GOT3 (cell line): ENCODE data around the gene MAGI2.

Experiments
- DNase-seq: peaks from one replicate; lab custom pipeline; 2025; ENCODE audit warnings: mixed read lengths; lab: John Stamatoyannopoulos, UW

MAGI2 gene

DNA sequence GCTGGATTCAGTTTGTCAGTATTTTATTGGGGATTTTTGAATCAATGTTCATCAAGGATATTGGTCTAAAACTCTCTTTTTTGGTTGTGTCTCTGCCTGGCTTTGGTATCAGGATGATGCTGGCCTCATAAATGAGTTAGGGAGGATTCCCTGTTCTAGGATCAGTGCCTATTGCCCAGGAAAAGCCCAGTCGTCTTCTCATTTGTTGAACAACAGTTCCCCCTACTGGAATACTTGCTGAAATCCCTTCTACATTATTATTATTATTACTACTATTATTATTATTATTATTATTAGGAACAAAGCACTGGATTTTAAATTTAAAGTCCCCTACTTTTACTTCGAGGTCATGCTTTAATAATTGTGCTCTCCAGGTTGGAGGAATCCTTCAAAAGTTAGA, 528.9 kb downstream of the MAGI2 start:
- DNase-seq = no peak

DNA sequence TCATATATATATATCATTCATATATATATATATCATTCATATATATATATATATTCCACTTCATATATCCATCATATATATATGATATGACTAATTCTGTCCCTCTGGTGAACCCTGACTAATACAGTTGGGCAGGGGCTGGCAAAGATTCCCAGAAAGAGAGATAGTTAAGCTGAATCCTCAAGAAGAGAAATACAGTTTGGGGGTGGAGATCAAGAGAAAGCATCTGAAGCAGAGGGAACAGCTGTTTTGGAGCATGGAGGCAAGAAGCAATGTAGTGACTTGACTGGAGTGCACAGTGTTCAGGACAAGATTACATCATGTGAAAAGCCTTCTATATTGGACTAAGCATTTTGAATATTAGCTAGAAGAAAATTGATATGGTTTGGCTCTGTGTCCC, 540.7 kb downstream of the MAGI2 start:
- no peak for DNase-seq

DNA sequence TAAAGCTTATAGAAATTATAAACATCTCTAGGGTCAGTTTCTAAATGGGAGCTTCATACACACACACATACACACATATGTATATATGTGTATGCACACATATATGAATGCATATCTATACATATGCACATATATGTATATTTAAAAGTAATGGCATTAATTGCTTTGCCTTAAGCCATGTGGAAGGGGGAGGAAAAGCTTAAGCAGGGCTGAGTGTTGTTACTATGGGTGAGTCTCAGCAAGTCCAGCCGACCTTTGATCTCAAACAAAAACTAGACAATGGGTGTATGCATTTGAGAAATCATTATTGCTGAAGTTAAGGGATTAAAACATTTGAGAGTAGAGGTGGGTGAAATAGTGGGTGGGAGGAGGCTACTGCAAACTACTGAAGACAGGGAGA, 546.7 kb downstream of the MAGI2 start:
- DNase-seq = no peak

DNA sequence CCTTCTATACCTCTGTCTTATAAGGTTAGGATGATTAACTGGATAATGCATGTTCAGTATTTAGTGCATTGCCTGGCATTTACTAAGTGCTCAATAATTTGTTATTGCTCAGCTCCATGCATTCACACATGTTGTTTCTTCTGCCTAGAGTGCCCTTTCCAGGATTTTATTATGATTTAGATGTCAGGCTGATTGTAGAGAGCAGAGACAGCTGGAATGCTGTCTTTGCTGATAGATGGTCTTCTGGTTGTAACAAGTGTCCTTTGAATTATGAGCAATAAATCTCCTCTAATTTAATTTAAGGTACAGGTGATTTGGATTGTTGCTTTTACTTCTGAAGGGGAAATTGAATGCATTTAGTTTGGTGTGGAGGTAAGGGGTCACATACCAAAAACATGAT, 548.0 kb downstream of the MAGI2 start:
- DNase-seq = no peak

- DNase-seq = no peak
These were observed 548.5 kb downstream of the MAGI2 start for GRCh38 chr7:78904983-78905382.

- no peak for DNase-seq
These were observed 551.9 kb downstream of the MAGI2 start for GRCh38 chr7:78901566-78901965.

DNA sequence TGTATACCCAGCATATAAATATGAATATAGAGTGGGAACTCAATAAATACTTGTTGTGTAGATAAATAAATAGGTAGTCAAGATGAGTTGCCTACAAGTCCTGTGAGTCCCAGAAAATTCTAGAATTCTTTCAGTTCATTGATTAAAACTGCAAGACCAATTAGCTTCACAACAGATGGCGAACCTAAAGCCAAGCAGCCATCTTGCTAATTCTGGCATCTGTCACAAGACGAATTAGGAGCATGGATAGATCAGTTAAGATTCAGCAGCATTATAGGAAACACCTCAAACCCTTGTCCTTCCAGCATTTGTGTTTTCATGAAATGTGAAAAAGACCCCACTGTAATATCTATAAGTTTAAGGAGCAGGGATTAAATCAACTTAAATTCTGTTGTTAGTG, 552.7 kb downstream of the MAGI2 start:
- DNase-seq = no peak

GRCh38 chr7:78895393-78895792, 558.1 kb downstream of the MAGI2 start:
- no peak for DNase-seq

GRCh38 chr7:78879206-78879605, 574.3 kb downstream of the MAGI2 start:
- no peak for DNase-seq

- DNase-seq = no peak
These were observed 580.4 kb downstream of the MAGI2 start for GRCh38 chr7:78873117-78873516.

GRCh38 chr7:78864339-78864738, 589.1 kb downstream of the MAGI2 start:
- DNase-seq = no peak

DNA sequence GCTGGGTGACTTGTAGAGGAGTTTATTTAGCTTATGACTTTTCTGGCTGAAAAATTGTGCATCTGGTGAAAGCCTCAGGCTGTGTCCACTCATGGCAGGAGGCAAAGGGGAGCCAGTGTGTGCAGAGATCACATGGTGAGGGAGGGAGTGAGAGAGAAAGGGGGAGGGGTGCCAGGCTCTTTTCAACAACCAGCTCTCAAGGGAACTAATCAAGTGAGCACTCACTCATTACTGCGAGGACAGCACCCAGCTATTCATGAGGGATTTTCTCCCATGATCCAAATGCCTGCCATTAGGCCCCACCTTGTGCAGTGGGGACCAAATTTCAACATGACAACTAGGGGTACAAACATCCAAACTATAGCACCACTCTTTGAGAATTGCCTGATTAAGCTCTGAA, 590.2 kb downstream of the MAGI2 start:
- DNase-seq = no peak

GRCh38 chr7:78862411-78862900, 591.0 kb downstream of the MAGI2 start:
- DNase-seq = no peak

GRCh38 chr7:78852951-78853350, 600.5 kb downstream of the MAGI2 start:
- DNase-seq = no peak

GRCh38 chr7:78850093-78850740, 603.2 kb downstream of the MAGI2 start:
- DNase-seq = no peak

- DNase-seq = no peak
These were observed 608.3 kb downstream of the MAGI2 start for GRCh38 chr7:78845155-78845554.

DNA sequence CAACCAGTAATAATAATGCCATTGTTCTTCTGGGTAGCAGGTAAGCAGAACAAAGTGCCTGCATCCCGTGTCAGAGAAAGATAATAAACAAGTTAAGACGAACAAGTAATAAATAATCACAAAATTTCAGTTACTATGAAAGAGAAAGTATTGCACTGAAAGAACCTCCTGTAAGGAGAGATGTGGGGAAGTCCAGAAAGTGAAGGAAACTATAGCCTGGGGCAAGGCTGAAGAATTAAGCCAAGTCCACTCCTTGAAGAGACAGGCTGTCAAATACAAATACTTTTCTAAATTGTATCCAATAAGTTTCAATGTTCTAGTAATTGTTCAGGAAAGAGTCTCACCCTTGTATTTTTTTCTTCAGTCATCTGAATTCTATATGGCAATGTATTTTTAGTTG, 611.4 kb downstream of the MAGI2 start:
- no peak for DNase-seq

DNA sequence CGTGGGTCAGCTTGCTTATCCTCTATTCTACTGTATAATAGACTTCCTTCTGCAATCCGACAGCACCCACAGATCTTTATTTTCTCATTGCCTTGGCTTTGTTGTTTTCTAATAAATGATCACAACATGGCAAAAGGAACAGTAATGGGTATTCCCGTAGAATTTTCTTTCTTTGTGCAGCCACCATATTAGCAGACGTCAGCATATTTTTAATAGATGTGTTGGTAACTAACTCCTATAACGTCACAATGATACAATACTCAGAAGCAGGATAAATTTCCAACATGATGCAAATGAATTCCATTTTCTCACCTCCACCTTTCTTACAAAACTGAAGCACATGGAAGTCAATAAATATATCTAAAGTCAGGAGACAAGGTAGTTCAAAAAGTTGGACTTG, 617.6 kb downstream of the MAGI2 start:
- DNase-seq = no peak

- DNase-seq = no peak
These were observed 625.1 kb downstream of the MAGI2 start for GRCh38 chr7:78828317-78828716.

- DNase-seq = no peak
These were observed 649.9 kb downstream of the MAGI2 start for GRCh38 chr7:78803501-78804127.

- DNase-seq = no peak
These were observed 659.4 kb downstream of the MAGI2 start for GRCh38 chr7:78794101-78794500.

DNA sequence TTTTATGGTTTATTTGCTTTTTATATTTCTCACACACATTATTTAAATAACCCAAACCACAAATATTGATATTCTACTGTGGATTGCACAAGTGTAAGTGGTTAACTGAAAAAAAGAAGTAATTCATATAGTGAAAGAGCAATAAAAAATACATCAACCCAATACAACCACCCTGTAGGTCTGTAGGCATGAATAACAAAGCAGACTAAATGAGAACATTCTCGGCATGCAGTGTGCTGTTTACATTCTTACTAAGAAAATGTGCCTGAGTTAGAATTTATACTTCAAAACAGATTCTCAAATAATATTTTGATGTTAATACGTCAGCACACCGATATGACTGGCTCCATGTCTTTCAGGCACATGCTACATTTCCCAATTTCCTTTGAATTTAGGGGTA, 660.8 kb downstream of the MAGI2 start:
- DNase-seq = no peak

DNA sequence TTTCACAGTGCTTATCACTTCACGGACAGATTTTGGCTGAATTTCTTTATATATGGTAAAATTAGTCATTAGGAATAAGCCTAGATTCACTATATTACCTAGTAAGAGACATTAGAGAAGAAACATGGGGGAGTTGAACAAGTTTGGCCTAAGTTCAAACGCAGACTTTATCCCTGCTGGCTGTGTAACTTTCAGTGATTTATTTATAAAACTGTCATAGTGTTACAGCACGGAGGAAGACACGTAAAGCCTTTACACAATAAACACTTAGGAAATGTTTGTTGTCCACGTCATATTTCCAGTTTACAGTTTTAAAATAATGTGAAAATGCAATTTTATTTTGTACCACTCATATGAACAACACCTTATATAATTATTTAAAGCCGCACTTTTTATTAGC, 661.5 kb downstream of the MAGI2 start:
- DNase-seq = no peak

DNA sequence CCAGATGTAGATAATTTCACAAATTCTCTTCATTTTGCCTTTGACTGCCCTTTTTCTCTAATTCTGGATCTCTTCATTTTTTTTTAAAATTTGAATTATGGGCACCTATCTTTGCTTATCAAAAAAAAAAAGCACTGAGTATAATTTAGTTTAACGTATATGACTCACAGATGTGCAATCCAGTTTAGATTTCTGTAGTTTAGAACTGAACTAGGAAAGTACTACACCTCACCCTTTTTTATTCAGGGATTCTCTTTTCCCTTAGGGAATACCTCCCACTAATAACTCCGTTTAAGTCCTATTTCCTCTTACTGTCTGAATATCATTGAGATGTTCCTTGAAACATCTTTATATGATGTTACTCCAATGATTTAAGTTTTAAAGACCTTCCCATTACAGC, 665.0 kb downstream of the MAGI2 start:
- no peak for DNase-seq
